Fibroblast of skin of right biceps (primary cell): ENCODE data around the gene KCNH1.
"Not testable (repeated sequence)": the region's sequence is repeated elsewhere in the genome, so short reads cannot be mapped to it uniquely, and the experiment has no call there.

Experiments
- DNase-seq: peaks from one replicate; pipeline ENCODE4 v3.0.0-alpha.2; 2013

Gene KCNH1

DNA sequence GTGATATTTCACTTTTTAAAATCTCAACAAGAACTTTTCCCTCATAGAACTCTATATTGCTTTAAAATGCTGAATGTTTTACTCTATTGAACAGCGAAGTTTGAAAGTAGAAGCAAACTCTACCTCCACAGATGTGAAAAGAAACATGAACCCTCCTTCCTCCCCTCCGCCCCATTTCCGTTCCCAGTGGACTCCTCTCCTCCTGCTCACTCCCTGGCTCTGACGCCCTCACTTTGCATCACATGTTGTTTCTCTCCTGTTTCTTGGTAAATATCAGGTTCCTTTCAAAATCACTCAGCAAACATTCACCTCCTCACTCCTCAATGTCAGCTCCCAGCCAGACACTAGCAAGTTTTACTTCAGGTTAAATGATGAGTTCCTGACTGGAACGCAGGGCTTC is 34.6 kb downstream of the KCNH1 start:
- no peak for DNase-seq

GRCh38 chr1:211095381-211095780 is 38.6 kb downstream of the KCNH1 start:
- no peak for DNase-seq

GRCh38 chr1:211092955-211093354 is 41.0 kb downstream of the KCNH1 start:
- no peak for DNase-seq

DNA sequence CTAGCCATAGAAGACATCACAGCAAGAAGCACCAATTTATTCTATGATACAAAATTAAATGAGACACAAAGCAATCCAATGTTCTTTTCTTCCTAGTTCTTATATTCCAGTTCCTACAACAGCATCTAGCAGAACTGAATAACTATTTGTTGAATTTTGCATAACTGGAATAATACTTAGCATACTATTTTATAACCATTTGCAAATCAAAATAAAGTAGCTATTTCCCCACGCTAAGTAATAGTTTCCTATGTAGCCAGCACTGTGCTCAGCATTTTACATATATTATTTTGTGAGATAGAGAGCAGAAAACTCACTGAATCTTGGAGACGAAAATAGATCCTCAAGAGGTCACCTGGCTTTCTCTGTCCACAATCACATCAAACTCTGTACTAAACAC is 42.1 kb downstream of the KCNH1 start:
- no peak for DNase-seq

DNA sequence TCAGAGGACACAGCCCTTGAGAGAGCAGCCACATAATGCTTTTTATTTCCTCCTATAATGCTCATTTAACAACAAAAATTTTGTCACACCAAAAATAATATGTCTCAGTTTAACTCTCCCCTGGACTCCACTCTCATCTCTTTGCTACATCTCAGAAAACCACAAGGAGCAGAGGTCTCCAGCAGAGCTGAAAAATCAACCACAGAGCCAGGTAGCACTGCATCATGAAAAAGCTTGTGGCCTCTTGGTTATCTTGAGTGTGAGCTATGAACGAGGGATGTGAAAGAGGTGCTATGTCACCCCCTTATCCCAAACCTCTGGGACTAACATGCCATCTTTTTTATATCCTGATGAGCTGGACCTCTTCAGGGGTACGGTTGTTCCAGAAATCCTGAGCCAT is 44.4 kb downstream of the KCNH1 start:
- no peak for DNase-seq

GRCh38 chr1:211088156-211088555 is 45.8 kb downstream of the KCNH1 start:
- DNase-seq: no peak

GRCh38 chr1:211082824-211083223 is 51.1 kb downstream of the KCNH1 start:
- DNase-seq: no peak

- not testable (repeated sequence) for DNase-seq
These were observed 52.5 kb downstream of the KCNH1 start for GRCh38 chr1:211081447-211081846.

DNA sequence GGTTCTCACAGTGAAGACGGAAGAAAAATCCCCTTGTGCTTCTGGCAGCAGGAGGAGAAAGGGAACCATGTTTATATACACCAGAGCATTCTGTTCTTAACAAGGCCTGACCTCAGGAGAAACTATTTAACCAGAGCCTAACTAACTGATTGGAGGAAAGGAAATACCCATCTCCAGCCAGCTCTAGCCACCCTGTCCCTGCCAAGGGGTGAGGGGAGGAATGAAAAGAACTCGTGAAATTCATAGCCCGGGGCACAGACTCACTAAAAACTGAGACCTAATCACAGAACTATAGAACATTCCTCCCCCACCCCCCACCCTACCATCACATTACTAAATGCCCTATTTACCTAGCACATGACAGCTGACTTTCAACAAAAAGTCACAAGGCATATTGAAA is 65.0 kb downstream of the KCNH1 start:
- no peak for DNase-seq

DNA sequence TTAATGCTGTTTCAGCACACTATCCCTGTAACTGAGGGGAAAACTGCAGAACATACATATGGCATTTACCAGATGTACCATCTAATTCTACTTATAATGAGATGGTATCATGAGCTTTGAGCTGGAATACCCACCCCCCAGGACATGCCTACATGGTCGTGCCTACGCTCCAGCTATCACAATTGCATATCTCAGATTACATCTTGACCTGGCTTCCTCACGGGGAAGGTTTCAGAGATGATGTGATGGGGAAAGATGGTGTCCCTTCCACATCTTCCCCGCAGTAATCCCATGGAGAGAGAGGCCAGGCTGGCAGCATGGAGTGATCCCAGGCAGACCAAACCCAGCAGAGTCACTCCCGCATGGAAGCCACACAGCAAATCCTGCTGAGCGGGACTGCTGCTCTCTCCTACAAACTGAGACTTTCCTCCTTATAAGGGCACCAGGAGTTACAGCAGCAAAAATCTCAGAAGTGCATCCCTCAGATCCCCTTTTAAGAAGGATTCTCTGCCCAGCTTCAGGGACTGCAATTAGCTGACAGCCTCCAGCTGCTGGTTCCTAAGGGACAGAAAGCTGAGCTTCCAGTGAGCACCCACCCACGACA is 67.1 kb downstream of the KCNH1 start:
- no peak for DNase-seq

DNA sequence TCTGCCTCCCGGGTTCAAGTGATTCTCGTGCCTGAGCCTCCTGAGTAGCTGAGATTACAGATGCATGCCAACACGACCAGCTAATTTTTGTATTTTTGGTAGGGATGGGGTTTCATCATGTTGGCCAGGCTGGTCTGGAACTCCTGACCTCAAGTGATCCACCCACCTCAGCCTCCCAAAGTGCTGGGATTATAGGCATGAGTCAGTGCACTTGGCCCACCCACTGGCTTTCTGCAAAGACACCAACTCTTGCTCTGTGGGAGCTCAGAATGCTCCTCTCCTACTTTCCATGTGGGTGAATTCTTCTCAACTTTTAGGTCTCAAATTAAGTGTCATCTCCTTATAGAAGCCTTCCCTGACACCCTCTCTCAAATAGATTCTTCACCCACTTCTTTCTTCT is 92.1 kb downstream of the KCNH1 start:
- DNase-seq: not testable (repeated sequence)

DNA sequence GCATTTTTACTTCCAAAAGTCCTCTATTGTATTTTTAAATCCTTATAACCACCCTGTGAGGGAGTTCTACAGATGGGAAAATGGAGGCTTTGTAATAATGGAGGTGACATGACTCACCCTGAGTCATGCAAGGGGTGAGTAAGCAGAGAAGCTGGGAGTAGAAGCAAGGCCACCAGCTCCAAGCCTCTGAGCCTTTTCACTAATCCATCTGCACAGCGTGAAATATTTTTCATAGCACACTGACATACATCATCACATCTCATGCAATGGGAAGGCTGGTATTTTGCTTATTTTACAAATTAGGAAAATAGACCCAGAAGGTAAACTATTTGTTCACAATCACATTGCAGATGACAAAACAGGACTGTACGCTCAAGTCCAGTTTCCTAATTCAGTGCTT is 96.9 kb downstream of the KCNH1 start:
- peak; percentile 97 for DNase-seq

GRCh38 chr1:211036381-211037060 is 97.4 kb downstream of the KCNH1 start:
- DNase-seq: peak; percentile 30

- no peak for DNase-seq
These were observed 98.0 kb downstream of the KCNH1 start for GRCh38 chr1:211035821-211036380.

- DNase-seq: peak; percentile 19
These were observed 99.9 kb downstream of the KCNH1 start for GRCh38 chr1:211033921-211034525.

DNA sequence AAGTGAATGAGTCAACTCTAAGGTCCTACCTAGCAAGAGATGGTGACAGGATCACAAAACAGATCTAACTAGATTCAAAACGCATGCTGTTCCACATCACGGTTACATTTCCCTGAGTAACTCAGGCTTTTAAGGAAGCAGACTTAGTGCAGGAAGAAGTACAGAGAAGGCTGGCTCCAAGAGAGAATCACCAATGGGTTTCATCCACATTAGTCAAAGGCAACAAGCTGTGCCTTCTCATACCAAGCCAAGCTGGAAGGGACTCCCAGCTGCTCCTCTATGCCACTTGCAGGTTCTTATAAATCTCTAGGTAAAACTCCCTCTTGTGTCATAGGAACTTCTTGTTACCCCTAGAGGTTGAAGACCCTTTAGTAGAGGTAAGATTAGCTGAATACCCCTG is 109.0 kb downstream of the KCNH1 start:
- DNase-seq: no peak

- DNase-seq: no peak
These were observed 114.7 kb downstream of the KCNH1 start for GRCh38 chr1:211019266-211019665.

- DNase-seq: no peak
These were observed 115.3 kb downstream of the KCNH1 start for GRCh38 chr1:211018690-211019089.

DNA sequence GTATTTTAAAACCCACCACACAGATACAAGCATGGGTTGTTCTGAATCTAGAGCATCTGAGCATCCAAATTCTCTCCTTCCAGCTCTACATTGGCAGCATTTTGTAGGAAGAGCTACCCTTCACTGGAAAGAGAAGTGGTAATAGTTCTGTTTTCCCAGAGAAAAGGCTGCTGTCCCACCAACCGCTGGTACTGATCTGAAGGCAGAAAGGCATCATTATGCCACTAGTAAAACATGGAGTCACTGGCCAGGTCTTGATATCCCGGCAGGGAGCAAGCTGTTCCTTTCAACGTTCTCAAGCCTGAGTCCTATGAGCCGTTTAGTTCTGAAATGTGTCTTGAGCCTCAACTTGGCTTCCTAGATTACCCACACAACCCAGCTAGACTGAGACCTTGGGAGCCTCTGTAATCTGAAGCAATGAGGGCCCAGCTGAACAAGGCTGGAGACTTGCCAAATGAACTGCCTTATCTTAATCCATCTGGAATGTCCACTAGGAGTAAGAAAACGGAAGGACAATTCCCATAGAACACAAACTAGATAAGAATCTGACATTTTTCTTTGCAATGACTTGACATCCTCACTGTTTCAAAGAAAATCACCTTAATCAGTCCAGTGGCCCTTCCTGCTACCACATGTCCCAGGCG is 116.8 kb downstream of the KCNH1 start:
- peak; percentile 15 for DNase-seq

DNA sequence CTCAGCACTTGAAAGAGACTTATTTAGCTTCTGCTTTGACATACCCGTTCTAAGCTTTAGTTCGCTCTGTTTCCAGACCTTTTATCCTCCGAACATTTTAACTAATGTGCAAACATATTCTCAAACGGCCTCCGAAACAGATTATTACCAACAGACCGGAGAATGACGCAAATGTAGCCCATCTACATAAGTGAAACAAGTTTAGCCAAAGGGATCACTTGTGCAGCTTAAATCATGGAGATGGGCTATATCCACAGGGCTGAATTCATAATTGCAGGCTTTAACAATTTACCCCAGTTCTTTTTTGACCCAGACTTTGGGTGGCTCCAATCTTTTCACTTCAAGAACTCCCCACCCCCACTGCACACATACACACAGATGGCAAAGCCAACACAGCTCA is 119.7 kb downstream of the KCNH1 start:
- no peak for DNase-seq

GRCh38 chr1:211013346-211014240 is 120.4 kb downstream of the KCNH1 start:
- peak; percentile 12 for DNase-seq

DNA sequence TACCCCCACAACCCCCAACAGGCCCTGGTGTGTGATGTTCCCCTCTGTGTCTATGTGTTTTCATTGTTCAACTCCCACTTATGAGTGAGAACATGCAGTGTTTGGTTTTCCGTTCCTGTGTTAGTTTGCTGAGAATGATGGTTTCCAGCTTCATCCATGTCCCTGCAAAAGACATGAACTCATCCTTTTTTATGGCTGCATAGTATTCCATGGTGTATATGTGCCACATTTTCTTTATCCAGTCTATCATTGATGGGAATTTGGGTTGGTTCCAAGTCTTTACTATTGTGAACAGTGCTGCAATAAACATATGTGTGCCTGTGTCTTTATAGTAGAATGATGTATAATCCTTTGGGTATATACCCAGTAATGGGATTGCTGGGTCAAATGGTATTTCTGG is 122.8 kb downstream of the KCNH1 start:
- not testable (repeated sequence) for DNase-seq

DNA sequence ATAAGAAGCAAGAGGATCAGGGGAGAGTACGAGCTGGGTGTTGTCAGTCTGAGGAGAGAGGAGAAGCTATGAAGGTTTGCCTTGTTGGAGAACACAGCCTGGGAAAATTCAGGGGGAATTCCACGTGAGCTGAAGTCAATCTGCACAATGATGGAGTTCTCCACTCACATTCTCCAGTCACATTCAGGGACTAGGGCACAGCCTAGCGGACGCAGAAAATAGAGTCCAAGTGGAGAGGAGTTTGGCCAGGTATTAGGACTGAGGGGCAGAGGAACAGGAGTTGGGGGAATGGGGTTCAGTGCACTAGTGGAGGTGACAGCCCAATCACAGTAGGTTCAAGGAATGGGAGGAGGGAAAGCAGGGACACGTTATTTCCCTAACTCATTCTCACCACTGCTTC is 124.0 kb downstream of the KCNH1 start:
- DNase-seq: no peak
